Thyroid gland (tissue), 4 donors: ENCODE results near the gene IL18RAP.

Experiments
- CTCF ChIP-seq, 6 experiments: fragments of 200-600 bp in 3 of 6; fragments of 450-650 bp in 3 of 6; sonication (generic) in 3 of 6; IDR thresholded peaks; one replicate each; pipeline ENCODE4 v1.5.1; 2016 to 2019; ENCODE audit warnings: antibody characterized with exemption in 6 of 6, mild to moderate bottlenecking in 2 of 6, inconsistent platforms in 1 of 6, moderate library complexity in 1 of 6
- POLR2A ChIP-seq, 2 donors: fragments of 450-650 bp; IDR thresholded peaks; one replicate each; pipeline ENCODE4 v1.6.1; 2017; ENCODE audit warnings: antibody characterized with exemption in 2 of 2, mild to moderate bottlenecking in 2 of 2, moderate library complexity in 1 of 2

GRCh38 chr2:102423368-102423767, 408 bp downstream of the IL18RAP start:
- no peak for TF ChIP-seq CTCF (IDR thresholded peaks at IDR 0.05)
- TF ChIP-seq POLR2A (IDR thresholded peaks at IDR 0.05), result no peak
